ENCODE measurements around the gene RTTN. TPM values are rescaled to one million over a fixed set of nuclear protein-coding genes. Genes with fewer than 3 reads are reported as not detected.

RTTN gene
- total RNA-seq, 1 experiment from 2014 or later = 14.3 TPM

DNA sequence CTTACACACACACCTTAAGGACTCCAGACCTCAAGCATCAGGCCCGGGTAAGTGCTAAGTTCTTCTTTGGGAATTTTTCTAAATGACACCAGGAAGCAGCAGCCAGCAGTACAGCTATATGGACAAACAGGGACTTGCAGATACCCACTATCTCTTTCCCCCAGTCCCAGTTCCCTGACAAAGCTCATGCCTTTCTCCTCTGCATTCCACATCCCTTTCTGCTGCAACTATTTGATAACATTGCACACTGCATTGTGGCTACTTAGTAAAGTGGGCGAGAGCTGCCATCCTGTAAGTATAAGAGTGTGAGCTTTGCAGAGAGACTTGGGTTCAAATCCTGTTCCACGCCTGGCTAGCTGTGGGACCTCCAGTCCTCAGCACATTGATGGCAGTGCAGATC, 243.8 kb downstream of the RTTN start:
- Histone ChIP-seq H3K79me2 (ENCODE audit: low read depth) (no peaks in the 10 kb centered on the region), H3K4me2 (no peak overlapping the region), H3K4me3 (no peak overlapping the region), H3K27ac (no peak overlapping the region), H3K27me3 (ENCODE audit: insufficient read depth, low read depth) (no peaks in the 10 kb centered on the region), H3F3A (ENCODE audit: insufficient read depth, low read depth) (no peaks in the 10 kb centered on the region), H3K36me3 (ENCODE audit: low read depth) (no peaks in the 10 kb centered on the region), H3K9me2 (ENCODE audit: insufficient read depth) (no peaks in the 10 kb centered on the region), H4K20me1 (ENCODE audit: insufficient read depth) (no peaks in the 10 kb centered on the region), H2AFZ (no peak overlapping the region), H3K4me1 (replicated peaks; ENCODE audit: insufficient read depth) (no peaks in the 10 kb centered on the region), H3K9me3 (ENCODE audit: insufficient read depth, low read depth) (no peaks in the 10 kb centered on the region)
- ChIA-PET CTCF (no interaction called here), POLR2A (ENCODE audit: unreplicated experiment) (no interaction called here)
- BruUV-seq (replicated peaks) = no TSS peak
- DNase-seq = no peak
- TF ChIP-seq, protein P1, sequence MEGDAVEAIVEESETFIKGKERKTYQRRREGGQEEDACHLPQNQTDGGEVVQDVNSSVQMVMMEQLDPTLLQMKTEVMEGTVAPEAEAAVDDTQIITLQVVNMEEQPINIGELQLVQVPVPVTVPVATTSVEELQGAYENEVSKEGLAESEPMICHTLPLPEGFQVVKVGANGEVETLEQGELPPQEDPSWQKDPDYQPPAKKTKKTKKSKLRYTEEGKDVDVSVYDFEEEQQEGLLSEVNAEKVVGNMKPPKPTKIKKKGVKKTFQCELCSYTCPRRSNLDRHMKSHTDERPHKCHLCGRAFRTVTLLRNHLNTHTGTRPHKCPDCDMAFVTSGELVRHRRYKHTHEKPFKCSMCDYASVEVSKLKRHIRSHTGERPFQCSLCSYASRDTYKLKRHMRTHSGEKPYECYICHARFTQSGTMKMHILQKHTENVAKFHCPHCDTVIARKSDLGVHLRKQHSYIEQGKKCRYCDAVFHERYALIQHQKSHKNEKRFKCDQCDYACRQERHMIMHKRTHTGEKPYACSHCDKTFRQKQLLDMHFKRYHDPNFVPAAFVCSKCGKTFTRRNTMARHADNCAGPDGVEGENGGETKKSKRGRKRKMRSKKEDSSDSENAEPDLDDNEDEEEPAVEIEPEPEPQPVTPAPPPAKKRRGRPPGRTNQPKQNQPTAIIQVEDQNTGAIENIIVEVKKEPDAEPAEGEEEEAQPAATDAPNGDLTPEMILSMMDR (conservative IDR thresholded peaks at IDR 0.05) = no peak
- TF ChIP-seq EZH2 (IDR thresholded peaks at IDR 0.05; ENCODE audit: low read depth) = no peak
- intact Hi-C loops (cut with micrococcal nuclease; ENCODE audit: unreplicated experiment) = no loop called here

DNA sequence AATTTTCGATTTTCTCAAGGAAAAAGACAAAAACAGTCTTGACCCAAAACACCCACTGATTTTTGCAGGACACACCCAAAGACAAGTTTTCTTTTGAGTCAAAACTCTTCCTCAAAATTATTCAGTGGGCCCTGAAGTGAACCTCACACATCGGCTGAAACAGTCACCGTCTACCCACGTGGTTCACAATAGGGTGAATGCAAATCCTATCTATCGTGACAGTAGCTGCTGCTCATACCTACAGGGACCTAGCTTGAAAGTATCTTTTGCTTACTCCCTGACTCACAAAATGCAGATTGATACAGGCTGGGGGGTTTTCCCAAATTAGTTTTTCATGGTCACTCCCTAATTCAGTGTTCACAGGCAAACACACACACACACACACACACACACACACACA, 247.1 kb downstream of the RTTN start:
- Histone ChIP-seq H3F3A (ENCODE audit: insufficient read depth, low read depth) (no peaks in the 10 kb centered on the region), H3K36me3 (ENCODE audit: low read depth) (no peaks in the 10 kb centered on the region), H3K9me3 (ENCODE audit: insufficient read depth, low read depth) (no peaks in the 10 kb centered on the region), H3K79me2 (ENCODE audit: low read depth) (no peaks in the 10 kb centered on the region), H4K20me1 (ENCODE audit: insufficient read depth) (no peaks in the 10 kb centered on the region), H3K27me3 (ENCODE audit: insufficient read depth, low read depth) (no peaks in the 10 kb centered on the region), H3K4me2 (no peak overlapping the region), H3K4me1 (replicated peaks; ENCODE audit: insufficient read depth) (no peaks in the 10 kb centered on the region), H3K9me2 (ENCODE audit: insufficient read depth) (no peaks in the 10 kb centered on the region), H2AFZ (no peak overlapping the region), H3K4me3 (no peak overlapping the region), H3K27ac (no peak overlapping the region)
- no TSS peak for BruUV-seq (replicated peaks)
- intact Hi-C loops (cut with micrococcal nuclease; ENCODE audit: unreplicated experiment) = no loop called here
- ChIA-PET POLR2A (ENCODE audit: unreplicated experiment) (no interaction called here), CTCF (no interaction called here)
- TF ChIP-seq, protein P1 (conservative IDR thresholded peaks at IDR 0.05) = no peak
- TF ChIP-seq EZH2 (IDR thresholded peaks at IDR 0.05; ENCODE audit: low read depth) = no peak
- DNase-seq = no peak

DNA sequence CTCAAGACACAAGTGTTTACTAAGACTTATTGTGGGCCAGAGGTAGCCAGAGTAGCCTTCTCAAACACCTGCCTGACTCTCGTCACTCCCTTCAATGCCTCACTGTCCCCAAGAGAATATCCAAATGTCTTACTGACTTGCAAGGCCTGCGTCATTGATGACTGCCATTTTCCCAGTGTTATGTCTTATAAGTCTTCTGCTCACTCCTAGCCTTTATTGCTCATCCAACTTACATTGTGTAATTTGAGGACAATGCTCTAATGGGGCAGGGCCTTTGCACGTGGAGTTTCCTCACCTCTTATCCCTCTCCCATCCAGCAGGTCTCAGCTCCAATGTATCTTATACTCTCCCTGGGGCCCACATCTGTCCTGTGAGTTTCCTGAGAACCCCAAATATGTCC, 247.7 kb downstream of the RTTN start:
- H3K4me3 ChIP-seq = no peak overlapping the region
- ChIA-PET CTCF (no interaction called here), POLR2A (ENCODE audit: unreplicated experiment) (no interaction called here)
- no peak overlapping the region for H3K27ac ChIP-seq
- BruUV-seq (replicated peaks) = no TSS peak
- TF ChIP-seq, protein P1 (conservative IDR thresholded peaks at IDR 0.05) = no peak
- TF ChIP-seq EZH2 (IDR thresholded peaks at IDR 0.05; ENCODE audit: low read depth) = no peak
- no peaks in the 10 kb centered on the region for H3K27me3 ChIP-seq (ENCODE audit: insufficient read depth, low read depth)
- no peaks in the 10 kb centered on the region for H3K9me2 ChIP-seq (ENCODE audit: insufficient read depth)
- DNase-seq = no peak
- no peaks in the 10 kb centered on the region for H3K9me3 ChIP-seq (ENCODE audit: insufficient read depth, low read depth)
- H3F3A ChIP-seq (ENCODE audit: insufficient read depth, low read depth) = no peaks in the 10 kb centered on the region
- H3K79me2 ChIP-seq (ENCODE audit: low read depth) = no peaks in the 10 kb centered on the region
- H3K4me2 ChIP-seq = no peak overlapping the region
- intact Hi-C loops (cut with micrococcal nuclease; ENCODE audit: unreplicated experiment) = no loop called here
- H4K20me1 ChIP-seq (ENCODE audit: insufficient read depth) = no peaks in the 10 kb centered on the region
- H3K4me1 ChIP-seq (replicated peaks; ENCODE audit: insufficient read depth) = no peaks in the 10 kb centered on the region
- H3K36me3 ChIP-seq (ENCODE audit: low read depth) = no peaks in the 10 kb centered on the region
- no peak overlapping the region for H2AFZ ChIP-seq

Measured in PC-9 (cell line).